ENCODE data around the gene GRAP2.

Gene GRAP2

DNA sequence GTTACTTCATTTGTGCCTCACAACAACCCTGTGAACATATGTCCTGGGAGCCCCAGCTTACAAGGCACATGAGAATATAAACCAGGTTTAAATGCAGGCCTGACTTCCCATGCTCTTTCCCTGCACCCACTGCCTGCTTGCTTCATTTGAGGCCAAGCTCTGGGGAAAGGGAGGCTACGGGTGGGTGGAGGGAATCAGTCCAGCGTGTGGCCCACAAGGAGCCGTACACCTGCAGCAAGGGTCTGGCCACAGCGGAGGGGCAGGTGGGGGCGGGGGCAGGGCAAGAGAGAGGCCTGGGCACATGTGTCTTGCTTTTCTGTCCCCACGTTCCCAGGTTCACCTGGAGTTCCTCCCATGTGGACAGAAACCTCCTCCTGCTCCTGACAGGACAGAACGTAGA lies 120.1 kb downstream of the GRAP2 start:
- DNase-seq (ENCODE audit: low read depth): no peak
- no peak overlapping the region for H3K4me3 ChIP-seq (ENCODE audit: low read depth, low read length)
- TF ChIP-seq, protein P1, sequence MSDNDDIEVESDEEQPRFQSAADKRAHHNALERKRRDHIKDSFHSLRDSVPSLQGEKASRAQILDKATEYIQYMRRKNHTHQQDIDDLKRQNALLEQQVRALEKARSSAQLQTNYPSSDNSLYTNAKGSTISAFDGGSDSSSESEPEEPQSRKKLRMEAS (IDR thresholded peaks at IDR 0.05; ENCODE audit: low read depth, low read length): no peak
- TF ChIP-seq POLR2A (IDR thresholded peaks at IDR 0.05; ENCODE audit: extremely low read depth, insufficient read length): no peak

DNA sequence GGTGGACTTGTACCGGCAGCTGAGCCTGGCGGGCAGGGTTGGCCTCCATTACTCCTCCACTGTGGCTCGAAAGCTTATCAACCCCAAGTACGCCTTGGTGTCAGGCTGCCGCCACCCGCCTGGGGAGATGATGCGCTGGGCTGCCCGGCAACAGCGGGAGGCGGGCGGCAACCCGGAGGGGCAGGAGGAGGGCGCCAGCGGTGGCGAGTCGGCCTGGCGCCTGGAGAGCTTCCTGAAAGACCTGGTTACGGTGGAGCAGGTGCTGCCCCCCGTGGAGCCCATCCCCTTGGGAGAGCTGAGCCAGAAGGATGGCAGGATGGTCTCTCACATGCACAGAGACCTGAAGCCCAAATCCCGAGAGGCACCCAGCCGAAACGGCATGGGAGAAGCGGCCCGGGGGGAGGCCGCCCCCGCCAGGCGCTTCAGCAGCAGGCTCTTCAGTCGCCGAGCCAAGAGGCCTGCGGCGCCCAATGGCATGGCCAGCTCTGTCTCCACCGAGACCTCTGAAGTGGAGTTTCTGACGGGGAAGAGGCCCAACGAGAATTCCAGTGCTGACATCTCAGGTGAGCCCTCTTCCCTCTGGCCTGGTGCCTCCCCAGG lies 120.6 kb downstream of the GRAP2 start:
- no peak for DNase-seq (ENCODE audit: low read depth)
- no peak for TF ChIP-seq MYC (IDR thresholded peaks at IDR 0.05; ENCODE audit: low read depth, low read length)
- TF ChIP-seq, protein P2, sequence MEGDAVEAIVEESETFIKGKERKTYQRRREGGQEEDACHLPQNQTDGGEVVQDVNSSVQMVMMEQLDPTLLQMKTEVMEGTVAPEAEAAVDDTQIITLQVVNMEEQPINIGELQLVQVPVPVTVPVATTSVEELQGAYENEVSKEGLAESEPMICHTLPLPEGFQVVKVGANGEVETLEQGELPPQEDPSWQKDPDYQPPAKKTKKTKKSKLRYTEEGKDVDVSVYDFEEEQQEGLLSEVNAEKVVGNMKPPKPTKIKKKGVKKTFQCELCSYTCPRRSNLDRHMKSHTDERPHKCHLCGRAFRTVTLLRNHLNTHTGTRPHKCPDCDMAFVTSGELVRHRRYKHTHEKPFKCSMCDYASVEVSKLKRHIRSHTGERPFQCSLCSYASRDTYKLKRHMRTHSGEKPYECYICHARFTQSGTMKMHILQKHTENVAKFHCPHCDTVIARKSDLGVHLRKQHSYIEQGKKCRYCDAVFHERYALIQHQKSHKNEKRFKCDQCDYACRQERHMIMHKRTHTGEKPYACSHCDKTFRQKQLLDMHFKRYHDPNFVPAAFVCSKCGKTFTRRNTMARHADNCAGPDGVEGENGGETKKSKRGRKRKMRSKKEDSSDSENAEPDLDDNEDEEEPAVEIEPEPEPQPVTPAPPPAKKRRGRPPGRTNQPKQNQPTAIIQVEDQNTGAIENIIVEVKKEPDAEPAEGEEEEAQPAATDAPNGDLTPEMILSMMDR (IDR thresholded peaks at IDR 0.05; ENCODE audit: low read depth, low read length): no peak
- TF ChIP-seq POLR2A (IDR thresholded peaks at IDR 0.05; ENCODE audit: extremely low read depth, insufficient read length): no peak
- TF ChIP-seq, protein P1 (IDR thresholded peaks at IDR 0.05; ENCODE audit: low read depth, low read length): no peak
- H3K4me3 ChIP-seq (ENCODE audit: low read depth, low read length): no peak overlapping the region

- no peak overlapping the region for H3K4me3 ChIP-seq (ENCODE audit: low read depth, low read length)
- DNase-seq (ENCODE audit: low read depth): no peak
- TF ChIP-seq, protein P1 (IDR thresholded peaks at IDR 0.05; ENCODE audit: low read depth, low read length): no peak
- TF ChIP-seq MYC (IDR thresholded peaks at IDR 0.05; ENCODE audit: low read depth, low read length): no peak
- no peak for TF ChIP-seq POLR2A (IDR thresholded peaks at IDR 0.05; ENCODE audit: extremely low read depth, insufficient read length)
- TF ChIP-seq, protein P2 (IDR thresholded peaks at IDR 0.05; ENCODE audit: low read depth, low read length): no peak
Measured at GRCh38 chr22:40022536-40023240, 121.8 kb downstream of the GRAP2 start.
